ENCODE measurements around the gene CXXC4.

CXXC4 gene

GRCh38 chr4:104420766-104421165, 73.9 kb downstream of the CXXC4 start:
- Histone ChIP-seq H3K4me1 (ENCODE audit: low read length) (peaks cover 10% of the 10 kb centered on the region), H3K4me2 (ENCODE audit: low read length) (no peak overlapping the region)

More at GRCh38 chr4:104420766-104421165, 73.9 kb downstream of the CXXC4 start:
- Histone ChIP-seq H3K9me3 (ENCODE audit: insufficient read depth, low read length) (no peaks in the 10 kb centered on the region), H3K4me3 (ENCODE audit: low read length) (no peak overlapping the region), H3K79me2 (ENCODE audit: low read length) (no peaks in the 10 kb centered on the region), H3K27ac (ENCODE audit: low read length) (no peak overlapping the region), H2AFZ (ENCODE audit: low read depth, low read length) (peak overlapping the region; percentile 44; the same call in 1 of the 2 replicates), H4K20me1 (ENCODE audit: insufficient read depth, low read length) (no peaks in the 10 kb centered on the region), H3K27me3 (ENCODE audit: low read depth, low read length) (no peaks in the 10 kb centered on the region), H3K36me3 (replicated peaks; ENCODE audit: low read depth, low read length) (no peaks in the 10 kb centered on the region), H3K9ac (ENCODE audit: low read length) (no peak overlapping the region)
- TF ChIP-seq EZH2phosphoT487 (IDR thresholded peaks at IDR 0.05; ENCODE audit: low read depth): no peak
- TF ChIP-seq, protein P1, sequence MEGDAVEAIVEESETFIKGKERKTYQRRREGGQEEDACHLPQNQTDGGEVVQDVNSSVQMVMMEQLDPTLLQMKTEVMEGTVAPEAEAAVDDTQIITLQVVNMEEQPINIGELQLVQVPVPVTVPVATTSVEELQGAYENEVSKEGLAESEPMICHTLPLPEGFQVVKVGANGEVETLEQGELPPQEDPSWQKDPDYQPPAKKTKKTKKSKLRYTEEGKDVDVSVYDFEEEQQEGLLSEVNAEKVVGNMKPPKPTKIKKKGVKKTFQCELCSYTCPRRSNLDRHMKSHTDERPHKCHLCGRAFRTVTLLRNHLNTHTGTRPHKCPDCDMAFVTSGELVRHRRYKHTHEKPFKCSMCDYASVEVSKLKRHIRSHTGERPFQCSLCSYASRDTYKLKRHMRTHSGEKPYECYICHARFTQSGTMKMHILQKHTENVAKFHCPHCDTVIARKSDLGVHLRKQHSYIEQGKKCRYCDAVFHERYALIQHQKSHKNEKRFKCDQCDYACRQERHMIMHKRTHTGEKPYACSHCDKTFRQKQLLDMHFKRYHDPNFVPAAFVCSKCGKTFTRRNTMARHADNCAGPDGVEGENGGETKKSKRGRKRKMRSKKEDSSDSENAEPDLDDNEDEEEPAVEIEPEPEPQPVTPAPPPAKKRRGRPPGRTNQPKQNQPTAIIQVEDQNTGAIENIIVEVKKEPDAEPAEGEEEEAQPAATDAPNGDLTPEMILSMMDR (IDR thresholded peaks at IDR 0.05; ENCODE audit: low read depth, low read length): no peak
